22Rv1 (cell line): Measurements from ENCODE around the gene KRTAP5-10.

Experiments used
- CTCF ChIP-seq: fragments of 450-650 bp; IDR thresholded peaks from 2 replicates; pipeline ENCODE4 v1.5.1; 2017; ENCODE audit warnings: mild to moderate bottlenecking
- ZFX ChIP-seq: fragments of 450-650 bp; IDR thresholded peaks from 2 replicates; pipeline ENCODE4 v1.6.1; 2017; ENCODE audit warnings: antibody characterized with exemption, borderline replicate concordance

- no peak for TF ChIP-seq CTCF
- TF ChIP-seq ZFX: no peak
Observed at GRCh38 chr11:71548716-71549151, 16.6 kb upstream of the KRTAP5-10 start.
